ENCODE measurements around the gene OR2A5. TPM values are rescaled to one million over a fixed set of nuclear protein-coding genes. Genes with fewer than 3 reads are reported as not detected.

The OR2A5 gene
- total and polyA plus RNA-seq, 9 of the 15 experiments (the other 6 are each of a cell fraction or from before 2014, with no cell fraction given): not detected

DNA sequence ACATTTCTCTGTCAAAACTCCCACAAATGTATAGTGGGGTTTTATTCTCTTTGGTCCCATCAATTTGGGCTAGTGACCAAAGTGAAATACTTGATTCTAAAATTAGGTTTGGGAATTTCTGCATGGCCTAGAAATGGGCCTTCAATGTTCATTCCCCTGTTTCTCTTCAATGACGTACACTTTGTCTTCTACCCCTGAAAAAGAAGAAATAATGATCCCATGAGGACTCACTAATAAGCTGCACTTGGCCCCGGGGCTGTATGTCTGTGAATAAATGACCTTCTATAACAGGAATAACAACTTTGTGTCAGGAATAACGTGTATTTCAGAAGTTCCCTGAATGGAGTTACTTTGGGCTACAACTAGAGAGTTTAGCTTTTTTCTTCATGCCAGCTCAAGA is 28.4 kb upstream of the OR2A5 start:
- in situ Hi-C loops (cut with MboI): no loop called here
- Histone ChIP-seq H3K9me1 (ENCODE audit: control insufficient read depth, insufficient read depth, low read length) (no peaks in the 10 kb centered on the region), H3K36me3 (ENCODE audit: control insufficient read depth, insufficient read depth, low read length) (no peaks in the 10 kb centered on the region), H3K4me2 (ENCODE audit: insufficient read depth, low read length) (no peak overlapping the region), H3K27me3 (ENCODE audit: control insufficient read depth in 2 of 2, insufficient read depth in 2 of 2, low read length in 2 of 2) (peaks cover 0 to 3% of the 10 kb centered on the region in 2 experiments; a peak in 1 of 5 replicates), H3K4me3 (no peak overlapping the region), H3K9ac (ENCODE audit: insufficient read depth in 1 of 2, low read depth in 2 of 2, low read length in 2 of 2) (no peak overlapping the region), H2AFZ (ENCODE audit: low read depth, low read length) (no peak overlapping the region), H3K4me1 (replicated peaks in 1 of 2; ENCODE audit: control insufficient read depth in 2 of 2, insufficient read depth in 2 of 2, low read length in 2 of 2) (no peaks in the 10 kb centered on the region), H3K27ac (ENCODE audit: extremely low read depth, low read depth, low read length) (no peak overlapping the region), H3K79me2 (ENCODE audit: control insufficient read depth, insufficient read depth, low read length) (no peaks in the 10 kb centered on the region), H4K20me1 (replicated peaks; ENCODE audit: control insufficient read depth, insufficient read depth, low read length) (no peaks in the 10 kb centered on the region), H3K9me3 (replicated peaks; ENCODE audit: control insufficient read depth, insufficient read depth, low read depth, low read length) (no peaks in the 10 kb centered on the region)
- DNase-seq (ENCODE audit: extremely low read depth in 1 of 4, low spot score in 3 of 4) (no peak), ATAC-seq (no peak), FAIRE-seq (no peak)
- CTCF ChIA-PET (ENCODE audit: low intra/inter-chr PET ratio): interaction anchor here (0.6 kb wide), 1 partner anchor 527 kb away, joined by 3 read pairs; no protein-coding TSS in a partner anchor
- no peak for TF ChIP-seq SIRT6 (IDR thresholded peaks at IDR 0.05; ENCODE audit: low read depth, low read length)
- TF ChIP-seq CREB3 (tag; conservative IDR thresholded peaks at IDR 0.05; ENCODE audit: low read depth): no peak
- no peak for TF ChIP-seq RBM25 (IDR thresholded peaks at IDR 0.05; ENCODE audit: low read depth, low read length, severe bottlenecking)
- TF ChIP-seq POLR2A (conservative IDR thresholded peaks at IDR 0.05): no peak
- TF ChIP-seq CBX2 (IDR thresholded peaks at IDR 0.05; ENCODE audit: insufficient read depth, low read length, poor library complexity, severe bottlenecking): no peak
- POLR2A ChIA-PET: no interaction called here
- intact Hi-C loops (cut with micrococcal nuclease): loop anchor here (5.0 kb wide), 1 partner anchor 33 kb away; no protein-coding TSS in a partner anchor
- no TSS peak for BruUV-seq (replicated peaks)
- 0% methylated on average over 3 of the region's 3 CpGs for WGBS (ENCODE audit: insufficient coverage, low coverage, missing lambda C conversion rate)

GRCh38 chr7:144022169-144022568 is 26.6 kb upstream of the OR2A5 start:
- BruUV-seq (replicated peaks): no TSS peak
- in situ Hi-C loops (cut with MboI): no loop called here
- ChIA-PET CTCF (ENCODE audit: low intra/inter-chr PET ratio) (no interaction called here), POLR2A (no interaction called here)
- Histone ChIP-seq H3K79me2 (ENCODE audit: control insufficient read depth, insufficient read depth, low read length) (no peaks in the 10 kb centered on the region), H3K4me1 (replicated peaks in 1 of 2; ENCODE audit: control insufficient read depth in 2 of 2, insufficient read depth in 2 of 2, low read length in 2 of 2) (no peaks in the 10 kb centered on the region), H4K20me1 (replicated peaks; ENCODE audit: control insufficient read depth, insufficient read depth, low read length) (no peaks in the 10 kb centered on the region), H3K4me2 (ENCODE audit: insufficient read depth, low read length) (no peak overlapping the region), H3K27ac (ENCODE audit: extremely low read depth, low read depth, low read length) (no peak overlapping the region), H3K4me3 (no peak overlapping the region), H3K36me3 (ENCODE audit: control insufficient read depth, insufficient read depth, low read length) (no peaks in the 10 kb centered on the region), H3K9ac (ENCODE audit: insufficient read depth in 1 of 2, low read depth in 2 of 2, low read length in 2 of 2) (no peak overlapping the region), H3K27me3 (ENCODE audit: control insufficient read depth in 2 of 2, insufficient read depth in 2 of 2, low read length in 2 of 2) (peaks cover 0 to 3% of the 10 kb centered on the region in 2 experiments; a peak in 1 of 5 replicates), H3K9me1 (ENCODE audit: control insufficient read depth, insufficient read depth, low read length) (no peaks in the 10 kb centered on the region), H3K9me3 (replicated peaks; ENCODE audit: control insufficient read depth, insufficient read depth, low read depth, low read length) (no peaks in the 10 kb centered on the region), H2AFZ (ENCODE audit: low read depth, low read length) (no peak overlapping the region)
- no peak for DNase-seq (ENCODE audit: extremely low read depth in 1 of 4, low spot score in 3 of 4)
- FAIRE-seq: no peak
- ATAC-seq: no peak
- intact Hi-C loops (cut with micrococcal nuclease): loop anchor here (5.0 kb wide), 1 partner anchor 35 kb away; no protein-coding TSS in a partner anchor
- TF ChIP-seq ZNF239 (CRISPR knock-in tag; IDR thresholded peaks at IDR 0.05): no peak
- no peak for TF ChIP-seq POLR2AphosphoS2 (IDR thresholded peaks at IDR 0.05; ENCODE audit: low read length)
- TF ChIP-seq CCAR2 (IDR thresholded peaks at IDR 0.05; ENCODE audit: low read depth, low read length): no peak
- TF ChIP-seq PCBP2 (IDR thresholded peaks at IDR 0.05; ENCODE audit: low read depth, low read length, poor library complexity, severe bottlenecking): no peak
- TF ChIP-seq ATF2 (CRISPR knock-in tag; IDR thresholded peaks at IDR 0.05): no peak
- no peak for TF ChIP-seq ELF4 (CRISPR knock-in tag; IDR thresholded peaks at IDR 0.05)
- TF ChIP-seq NFE2 (IDR thresholded peaks at IDR 0.05; ENCODE audit: low read depth): no peak
- no peak for TF ChIP-seq POLR2B (IDR thresholded peaks at IDR 0.05; ENCODE audit: low read depth, partially characterized antibody)
- TF ChIP-seq HDAC3 (IDR thresholded peaks at IDR 0.05; ENCODE audit: borderline replicate concordance, partially characterized antibody): no peak
- TF ChIP-seq SP1 (CRISPR knock-in tag; IDR thresholded peaks at IDR 0.05): no peak
- TF ChIP-seq ZNF165 (CRISPR knock-in tag; IDR thresholded peaks at IDR 0.05; ENCODE audit: borderline replicate concordance): no peak

Measured in K562 (cell line).